DOHH2 (cell line): ENCODE measurements around the gene OLFM3.

Experiments
- EZH2phosphoT487 ChIP-seq: fragments of 200-600 bp; sonication (generic); IDR thresholded peaks from 2 replicates; pipeline ENCODE4 v1.6.1; 2017; ENCODE audit warnings: borderline replicate concordance, mild to moderate bottlenecking, antibody characterized with exemption, low read length, moderate library complexity, mixed read lengths
- TF ChIP-seq, protein P1 (sequence below): fragments of 200-600 bp; sonication (generic); IDR thresholded peaks from one replicate; pipeline ENCODE4 v1.5.1; 2014; ENCODE audit warnings: antibody characterized with exemption, mild to moderate bottlenecking, low read depth, low read length; ENCODE audit not compliant: poor library complexity, severe bottlenecking

DNA sequence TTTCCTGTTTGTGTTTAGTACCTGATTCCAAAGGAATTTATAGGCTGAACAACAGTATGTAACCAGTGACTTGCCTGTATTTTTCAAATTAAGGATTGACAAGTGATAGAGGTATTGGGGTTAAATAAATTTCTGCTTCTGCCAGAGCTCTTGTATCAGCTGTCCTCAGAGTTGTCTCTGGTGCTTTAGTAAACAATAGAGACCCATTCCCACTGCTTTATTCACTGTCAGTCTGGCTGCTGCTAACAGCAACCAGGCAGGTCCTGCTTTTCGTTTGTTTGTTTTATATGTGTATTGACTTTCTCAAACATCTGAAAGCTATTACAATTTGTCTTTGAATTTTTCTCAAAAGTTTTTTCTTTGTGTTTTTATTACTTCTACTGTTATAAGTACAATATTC lies 76.1 kb downstream of the OLFM3 start:
- TF ChIP-seq, protein P1, sequence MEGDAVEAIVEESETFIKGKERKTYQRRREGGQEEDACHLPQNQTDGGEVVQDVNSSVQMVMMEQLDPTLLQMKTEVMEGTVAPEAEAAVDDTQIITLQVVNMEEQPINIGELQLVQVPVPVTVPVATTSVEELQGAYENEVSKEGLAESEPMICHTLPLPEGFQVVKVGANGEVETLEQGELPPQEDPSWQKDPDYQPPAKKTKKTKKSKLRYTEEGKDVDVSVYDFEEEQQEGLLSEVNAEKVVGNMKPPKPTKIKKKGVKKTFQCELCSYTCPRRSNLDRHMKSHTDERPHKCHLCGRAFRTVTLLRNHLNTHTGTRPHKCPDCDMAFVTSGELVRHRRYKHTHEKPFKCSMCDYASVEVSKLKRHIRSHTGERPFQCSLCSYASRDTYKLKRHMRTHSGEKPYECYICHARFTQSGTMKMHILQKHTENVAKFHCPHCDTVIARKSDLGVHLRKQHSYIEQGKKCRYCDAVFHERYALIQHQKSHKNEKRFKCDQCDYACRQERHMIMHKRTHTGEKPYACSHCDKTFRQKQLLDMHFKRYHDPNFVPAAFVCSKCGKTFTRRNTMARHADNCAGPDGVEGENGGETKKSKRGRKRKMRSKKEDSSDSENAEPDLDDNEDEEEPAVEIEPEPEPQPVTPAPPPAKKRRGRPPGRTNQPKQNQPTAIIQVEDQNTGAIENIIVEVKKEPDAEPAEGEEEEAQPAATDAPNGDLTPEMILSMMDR, result no peak
- TF ChIP-seq EZH2phosphoT487, result no peak
